Thyroid gland (tissue), 4 donors: ENCODE measurements around the gene ARHGAP24.

Experiments
- CTCF ChIP-seq, 6 experiments: fragments of 200-600 bp in 3 of 6; fragments of 450-650 bp in 3 of 6; sonication (generic) in 3 of 6; IDR thresholded peaks; one replicate each; pipeline ENCODE4 v1.5.1; 2016 to 2019; ENCODE audit warnings: antibody characterized with exemption in 6 of 6, mild to moderate bottlenecking in 2 of 6, inconsistent platforms in 1 of 6, moderate library complexity in 1 of 6
- POLR2A ChIP-seq, 2 donors: fragments of 450-650 bp; IDR thresholded peaks; one replicate each; pipeline ENCODE4 v1.6.1; 2017; ENCODE audit warnings: antibody characterized with exemption in 2 of 2, mild to moderate bottlenecking in 2 of 2, moderate library complexity in 1 of 2

GRCh38 chr4:85715991-85716737 is 241.2 kb downstream of the ARHGAP24 start:
- TF ChIP-seq CTCF (IDR thresholded peaks at IDR 0.05) = no peak
- TF ChIP-seq POLR2A (IDR thresholded peaks at IDR 0.05) = no peak
